B cell (primary cell): Measurements from ENCODE around the gene NPR2. TPM values are rescaled to one million over a fixed set of nuclear protein-coding genes. Genes with fewer than 3 reads are reported as not detected.

Experiments
- ATAC-seq: fragments of 200-7000 bp; cut with Tn5 transposase; one replicate; pipeline ENCODE4 v1.10.0; 2021; ENCODE audit warnings: low read depth, mild to moderate bottlenecking, moderate number of reproducible peaks, moderate library complexity
- CTCF ChIA-PET: fragments of 350-600 bp; sonication (Branson Sonifier 250); formaldehyde crosslinking; loops from one replicate; lab custom pipeline; 2021; ENCODE audit warnings: antibody characterized with exemption, inconsistent platforms; lab: Charles Lee
- POLR2A ChIA-PET: fragments of 350-600 bp; sonication (Branson Sonifier 250); formaldehyde crosslinking; loops from one replicate; lab custom pipeline; 2021; ENCODE audit warnings: antibody characterized with exemption; lab: Charles Lee
- DNase-seq: peaks from one replicate; pipeline ENCODE4 v3.0.0; 2013
- H2AFZ ChIP-seq: 2 replicates; pipeline ENCODE4 v1.6.1; 2012; ENCODE audit warnings: mild to moderate bottlenecking, low read depth, low read length; ENCODE audit not compliant: insufficient read depth, poor library complexity, severe bottlenecking
- H3K27ac ChIP-seq, 2 donors: 1 replicate in 1 of 2; 2 replicates in 1 of 2; pipeline ENCODE4 v1.5.1; 2012 to 2013; ENCODE audit warnings: low read length in 2 of 2, mild to moderate bottlenecking in 2 of 2, moderate library complexity in 1 of 2
- H3K27me3 ChIP-seq, 4 experiments: fragments of 200-600 bp in 1 of 4; sonication (generic) in 1 of 4; replicated peaks in 1 of 4; 1 replicate in 2 of 4; 2 replicates in 2 of 4; pipeline versions ENCODE4 v1.6.1 to v1.7.0; 2013 to 2016; ENCODE audit warnings: low read length in 3 of 4, mild to moderate bottlenecking in 2 of 4, mixed read lengths in 1 of 4, moderate library complexity in 1 of 4; ENCODE audit not compliant: insufficient read depth in 4 of 4, control insufficient read depth in 3 of 4; ENCODE audit errors: control extremely low read depth in 1 of 4
- H3K36me3 ChIP-seq, 2 experiments: replicated peaks in 1 of 2; 1 replicate in 1 of 2; 2 replicates in 1 of 2; pipeline versions ENCODE4 v1.6.1 to v1.7.1; 2013; ENCODE audit warnings: low read length in 1 of 2; ENCODE audit not compliant: insufficient read depth in 2 of 2, control insufficient read depth in 1 of 2; ENCODE audit errors: control extremely low read depth in 1 of 2, extremely low read depth in 1 of 2
- H3K4me1 ChIP-seq, 2 donors: fragments of 200-600 bp in 1 of 2; sonication (generic) in 1 of 2; 1 replicate in 1 of 2; 2 replicates in 1 of 2; pipeline versions ENCODE4 v1.5.1 to v1.6.1; 2013 to 2017; ENCODE audit warnings: low read length in 2 of 2; ENCODE audit not compliant: control insufficient read depth in 2 of 2, insufficient read depth in 2 of 2
- H3K4me2 ChIP-seq: replicated peaks from 2 replicates; pipeline ENCODE3; 2012; ENCODE audit warnings: mild to moderate bottlenecking, low read depth, low read length; ENCODE audit not compliant: poor library complexity, severe bottlenecking
- H3K4me3 ChIP-seq, 5 experiments: fragments of 200-600 bp in 1 of 5; sonication (generic) in 1 of 5; 1 replicate in 3 of 5; 2 replicates in 2 of 5; pipeline versions ENCODE4 v1.5.1 to v1.7.0; 2011 to 2016; ENCODE audit warnings: low read length in 4 of 5, mild to moderate bottlenecking in 4 of 5, low read depth in 2 of 5, control low read depth in 1 of 5, moderate library complexity in 1 of 5; ENCODE audit not compliant: insufficient read depth in 1 of 5; ENCODE audit errors: control extremely low read depth in 1 of 5, extremely low read depth in 1 of 5
- H3K79me2 ChIP-seq: fragments of 200-600 bp; sonication (generic); one replicate; pipeline ENCODE4 v1.6.0; 2016; ENCODE audit warnings: low read length; ENCODE audit not compliant: control insufficient read depth, insufficient read depth
- H3K9ac ChIP-seq: fragments of 200-600 bp; sonication (generic); 2 replicates; pipeline ENCODE4 v1.6.1; 2017; ENCODE audit warnings: mild to moderate bottlenecking, low read length, moderate library complexity
- H3K9me3 ChIP-seq, 3 donors: one replicate each; pipeline versions ENCODE4 v1.6.1 to v1.7.1; 2013; ENCODE audit warnings: low read length in 2 of 3; ENCODE audit not compliant: control insufficient read depth in 2 of 3, insufficient read depth in 1 of 3; ENCODE audit errors: control extremely low read depth in 1 of 3
- H4K20me1 ChIP-seq: 2 replicates; pipeline ENCODE4 v1.6.0; 2012; ENCODE audit warnings: mild to moderate bottlenecking, low read length; ENCODE audit not compliant: insufficient read depth, control insufficient read depth, poor library complexity, severe bottlenecking
- H3K27ac Mint-ChIP-seq: one replicate; pipeline ENCODE4 v1.8.0; 2021; ENCODE audit warnings: mixed read lengths
- H3K27me3 Mint-ChIP-seq: one replicate; pipeline ENCODE4 v1.8.0; 2021; ENCODE audit warnings: mixed read lengths
- H3K4me1 Mint-ChIP-seq: one replicate; pipeline ENCODE4 v1.8.0; 2021; ENCODE audit warnings: mixed read lengths
- H3K4me3 Mint-ChIP-seq: one replicate; pipeline ENCODE4 v1.8.0; 2021; ENCODE audit warnings: mixed read lengths
- H3K9me3 Mint-ChIP-seq: one replicate; pipeline ENCODE4 v1.8.0; 2022; ENCODE audit warnings: mixed read lengths; ENCODE audit not compliant: insufficient read depth
- EZH2 ChIP-seq: IDR thresholded peaks from 2 replicates; pipeline ENCODE4 v1.6.1; 2012; ENCODE audit warnings: borderline replicate concordance, low read depth, mild to moderate bottlenecking, moderate library complexity, low read length; ENCODE audit not compliant: insufficient read depth, poor library complexity, severe bottlenecking
- WGBS: methylation state at CpG from one replicate; pipeline ENCODE4 v1.1.5; 2013; ENCODE audit warnings: missing lambda C conversion rate; ENCODE audit not compliant: insufficient coverage; 5-methylcytosine and 5-hydroxymethylcytosine counted together
- intact Hi-C: fragments of 100-400 bp; cut with micrococcal nuclease; formaldehyde crosslinking; loops from one replicate; pipeline ENCODE4 v1.10.0; 2022
- polyA plus RNA-seq: library from polyadenylated mRNA; depleted of rRNA; stranded (reverse); fragments of >200 nt; gene quantifications from 2 replicates; pipeline ENCODE4 v1.2.3, GENCODE V29; 2012
- total RNA-seq, 2 donors: library from RNA; stranded (reverse); fragments of 120-200 nt in 1 of 2; gene quantifications; 1 replicate in 1 of 2; 2 replicates in 1 of 2; pipeline versions ENCODE4 v1.2.3 to v1.2.4, GENCODE V29; 2013 to 2022
- TF ChIP-seq, protein P1 (sequence below): fragments of 200-600 bp; IDR thresholded peaks from one replicate; pipeline ENCODE4 v1.8.0; 2022; ENCODE audit warnings: antibody characterized with exemption, mild to moderate bottlenecking

NPR2 gene
- total and polyA plus RNA-seq, 2 donors (not counting 1 experiment from before 2014, with no cell fraction given): 7.6 to 8.0 TPM

DNA sequence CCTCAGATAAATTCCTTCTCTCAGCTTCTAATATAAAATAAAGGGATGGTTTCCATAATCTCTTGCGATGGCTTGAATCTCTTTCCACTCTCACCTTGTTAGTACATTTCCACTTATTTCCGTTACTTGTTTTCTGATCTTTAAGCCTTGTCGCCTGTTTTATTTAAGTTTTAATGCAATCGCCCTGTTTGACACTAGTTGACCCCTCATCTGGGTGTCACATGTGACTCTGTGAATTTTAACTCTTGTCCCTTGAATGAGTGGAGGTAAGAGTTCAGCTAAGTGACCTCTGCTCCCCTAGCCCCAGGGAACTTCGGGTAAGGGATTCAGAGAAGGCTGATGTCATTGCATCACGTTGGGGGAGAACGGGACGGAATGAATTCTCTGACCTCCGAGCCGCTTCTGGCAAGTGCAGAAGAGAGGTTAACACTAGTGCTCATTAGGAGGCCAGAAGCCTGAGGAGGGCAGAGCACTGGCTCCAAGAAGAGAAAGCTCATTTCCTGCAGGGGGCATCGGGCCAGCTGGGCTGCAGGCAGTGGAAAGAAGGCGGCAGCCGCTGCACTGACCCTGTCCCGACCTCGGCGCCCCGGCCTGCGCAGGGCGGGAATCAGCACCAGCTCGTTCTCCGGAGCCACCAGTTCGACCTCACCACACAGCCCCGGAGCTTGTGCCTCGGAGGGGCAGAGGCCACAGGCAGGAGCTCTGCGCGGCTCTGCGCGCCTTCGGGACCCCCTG is 22.9 kb downstream of the NPR2 start:
- DNase-seq (no peak), ATAC-seq (peak; percentile 15)
- peak overlapping the region; percentile 94 for H2AFZ ChIP-seq
- TF ChIP-seq EZH2: no peak
- TF ChIP-seq, protein P1, sequence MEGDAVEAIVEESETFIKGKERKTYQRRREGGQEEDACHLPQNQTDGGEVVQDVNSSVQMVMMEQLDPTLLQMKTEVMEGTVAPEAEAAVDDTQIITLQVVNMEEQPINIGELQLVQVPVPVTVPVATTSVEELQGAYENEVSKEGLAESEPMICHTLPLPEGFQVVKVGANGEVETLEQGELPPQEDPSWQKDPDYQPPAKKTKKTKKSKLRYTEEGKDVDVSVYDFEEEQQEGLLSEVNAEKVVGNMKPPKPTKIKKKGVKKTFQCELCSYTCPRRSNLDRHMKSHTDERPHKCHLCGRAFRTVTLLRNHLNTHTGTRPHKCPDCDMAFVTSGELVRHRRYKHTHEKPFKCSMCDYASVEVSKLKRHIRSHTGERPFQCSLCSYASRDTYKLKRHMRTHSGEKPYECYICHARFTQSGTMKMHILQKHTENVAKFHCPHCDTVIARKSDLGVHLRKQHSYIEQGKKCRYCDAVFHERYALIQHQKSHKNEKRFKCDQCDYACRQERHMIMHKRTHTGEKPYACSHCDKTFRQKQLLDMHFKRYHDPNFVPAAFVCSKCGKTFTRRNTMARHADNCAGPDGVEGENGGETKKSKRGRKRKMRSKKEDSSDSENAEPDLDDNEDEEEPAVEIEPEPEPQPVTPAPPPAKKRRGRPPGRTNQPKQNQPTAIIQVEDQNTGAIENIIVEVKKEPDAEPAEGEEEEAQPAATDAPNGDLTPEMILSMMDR: no peak
- peaks cover 26 to 33% of the 10 kb centered on the region in 2 donors for H3K4me1 ChIP-seq
- 8% methylated on average over 28 of the region's 29 CpGs for WGBS
- CTCF ChIA-PET: interaction anchor here (0.8 to 4.6 kb wide), 15 partner anchors 9 to 210 kb away, joined by 3 to 58 read pairs (median 5); partner anchors contain the start of genes CCDC107, CREB3, FAM221B and RMRP
- H3K79me2 ChIP-seq: no peaks in the 10 kb centered on the region
- Mint-ChIP-seq H3K9me3 (no peaks in the 10 kb centered on the region), H3K4me1 (peaks cover 30% of the 10 kb centered on the region), H3K27ac (peak overlapping the region; percentile 98), H3K4me3 (peak overlapping the region; percentile 97), H3K27me3 (no peaks in the 10 kb centered on the region)
- peak overlapping the region; percentile 88 for H3K4me2 ChIP-seq
- H4K20me1 ChIP-seq: no peaks in the 10 kb centered on the region
- H3K9ac ChIP-seq: peak overlapping the region; percentile 90
- POLR2A ChIA-PET: interaction anchor here (0.9 to 1.6 kb wide), 5 partner anchors 31 to 208 kb away, joined by 3 read pairs; partner anchors contain the start of genes CREB3, RGP1 and TLN1
- H3K36me3 ChIP-seq: peaks cover 0 to under 1% of the 10 kb centered on the region in 2 experiments
- H3K4me3 ChIP-seq: peak overlapping the region; percentile 61 to 94 (median 75)
- intact Hi-C loops: loop anchor here (5.0 kb wide), 1 partner anchor 1147 kb away; a partner anchor contains a TSS
- no peaks in the 10 kb centered on the region for H3K27me3 ChIP-seq
- peak overlapping the region; percentile 71 to 87 for H3K27ac ChIP-seq
- no peaks in the 10 kb centered on the region for H3K9me3 ChIP-seq
